IPS-20b (cell line): Measurements from ENCODE around the gene TBX21.

Experiments
- H3K27ac ChIP-seq: one replicate; pipeline ENCODE4 v1.5.1; 2013; ENCODE audit warnings: low read length
- H3K27me3 ChIP-seq: 2 replicates; pipeline ENCODE4 v1.6.1; 2013; ENCODE audit warnings: mild to moderate bottlenecking, low read length, inconsistent platforms; ENCODE audit not compliant: insufficient read depth
- H3K36me3 ChIP-seq: 2 replicates; pipeline ENCODE4 v1.6.1; 2013; ENCODE audit warnings: low read depth, mild to moderate bottlenecking, inconsistent platforms, low read length, moderate library complexity; ENCODE audit not compliant: insufficient read depth
- H3K4me1 ChIP-seq: 2 replicates; pipeline ENCODE4 v1.6.1; 2013; ENCODE audit warnings: mild to moderate bottlenecking, control low read depth, inconsistent platforms, low read length, moderate library complexity; ENCODE audit not compliant: insufficient read depth
- H3K4me3 ChIP-seq: 2 replicates; pipeline ENCODE4 v1.5.1; 2013; ENCODE audit warnings: mild to moderate bottlenecking, low read length, inconsistent platforms
- H3K9ac ChIP-seq: 2 replicates; pipeline ENCODE4 v1.6.1; 2013; ENCODE audit warnings: low read depth, mild to moderate bottlenecking, inconsistent platforms, low read length, moderate library complexity
- H3K9me3 ChIP-seq: 2 replicates; pipeline ENCODE4 v1.6.1; 2013; ENCODE audit warnings: mild to moderate bottlenecking, low read depth, low read length, inconsistent platforms; ENCODE audit not compliant: insufficient read depth

The TBX21 gene

DNA sequence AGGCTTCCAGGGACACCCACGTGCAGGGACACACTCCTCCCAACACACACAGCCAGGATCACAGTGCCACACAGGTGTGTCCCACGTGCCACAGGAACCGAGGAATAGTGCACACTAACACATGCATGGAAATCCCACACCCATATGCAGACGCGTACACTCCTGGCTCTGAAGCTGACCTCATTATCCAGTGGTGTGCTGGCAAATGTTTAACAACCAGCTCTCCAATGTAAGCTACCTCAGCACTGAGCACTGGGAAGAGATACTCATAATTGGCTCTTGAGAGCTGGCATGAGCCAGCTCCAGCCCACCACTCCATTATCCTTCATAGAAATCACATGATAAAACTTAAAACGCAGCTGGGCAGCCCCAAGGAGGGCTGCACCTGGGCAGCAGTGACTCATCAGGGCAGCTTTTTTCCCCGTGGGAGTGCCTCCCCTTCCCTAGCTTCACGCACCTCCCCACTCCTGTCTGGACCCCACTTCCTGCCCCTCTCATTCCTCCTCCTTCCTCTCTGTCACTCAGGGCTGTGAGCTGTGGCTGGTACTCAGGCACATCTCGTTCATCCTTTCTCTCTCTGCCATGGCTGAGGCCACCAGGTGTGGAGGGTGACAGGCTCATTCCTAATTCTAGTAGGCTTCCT, 14.9 kb upstream of the TBX21 start:
- H3K4me1 ChIP-seq, result peaks cover 2% of the 10 kb centered on the region; the same call in 1 of the 2 replicates
- H3K4me3 ChIP-seq, result no peak overlapping the region
- H3K9me3 ChIP-seq, result no peaks in the 10 kb centered on the region
- H3K9ac ChIP-seq, result no peak overlapping the region
- H3K36me3 ChIP-seq, result no peaks in the 10 kb centered on the region
- no peak overlapping the region for H3K27ac ChIP-seq
- H3K27me3 ChIP-seq, result peaks cover 81% of the 10 kb centered on the region

- Histone ChIP-seq H3K27me3 (peaks cover 75% of the 10 kb centered on the region), H3K9ac (no peak overlapping the region), H3K4me3 (no peak overlapping the region)
These were observed 14.2 kb upstream of the TBX21 start for GRCh38 chr17:47718634-47719405.

GRCh38 chr17:47719411-47720152, 13.5 kb upstream of the TBX21 start:
- Histone ChIP-seq H3K27me3 (peaks cover 70% of the 10 kb centered on the region), H3K27ac (no peak overlapping the region), H3K4me1 (peaks cover 2% of the 10 kb centered on the region; the same call in 1 of the 2 replicates)

More at GRCh38 chr17:47718634-47719405, 14.2 kb upstream of the TBX21 start:
- Histone ChIP-seq H3K4me1 (peaks cover 2% of the 10 kb centered on the region; the same call in 1 of the 2 replicates), H3K27ac (no peak overlapping the region), H3K36me3 (no peaks in the 10 kb centered on the region), H3K9me3 (no peaks in the 10 kb centered on the region)

DNA sequence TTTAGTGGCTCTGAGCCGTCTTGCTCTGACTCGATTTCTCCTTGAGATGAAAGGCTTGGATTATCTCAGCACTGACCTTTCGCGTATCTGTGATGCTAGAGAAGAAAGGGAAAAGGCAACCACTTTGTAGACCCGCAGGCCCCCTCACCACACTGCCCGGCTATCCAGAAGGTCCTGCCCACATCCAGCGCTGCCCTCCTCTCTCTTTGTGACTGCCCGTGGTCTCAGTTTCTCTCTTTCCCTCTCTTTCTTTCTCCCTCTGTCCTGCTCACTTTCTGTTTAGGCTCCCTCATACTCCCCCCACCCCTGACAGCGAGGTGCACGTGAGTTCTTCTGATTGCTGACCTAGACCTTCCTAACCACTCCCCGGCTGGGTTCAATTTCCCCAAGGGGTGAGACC, 12.8 kb upstream of the TBX21 start:
- peaks cover 2% of the 10 kb centered on the region; the same call in 1 of the 2 replicates for H3K4me1 ChIP-seq
- no peak overlapping the region for H3K4me3 ChIP-seq
- H3K9ac ChIP-seq, result no peak overlapping the region
- H3K9me3 ChIP-seq, result no peaks in the 10 kb centered on the region
- H3K36me3 ChIP-seq, result no peaks in the 10 kb centered on the region
- no peak overlapping the region for H3K27ac ChIP-seq
- peaks cover 70% of the 10 kb centered on the region for H3K27me3 ChIP-seq

More at GRCh38 chr17:47719411-47720152, 13.5 kb upstream of the TBX21 start:
- Histone ChIP-seq H3K4me3 (no peak overlapping the region), H3K36me3 (no peaks in the 10 kb centered on the region), H3K9ac (no peak overlapping the region), H3K9me3 (no peaks in the 10 kb centered on the region)

GRCh38 chr17:47720754-47721533, 12.1 kb upstream of the TBX21 start:
- no peak overlapping the region for H3K9ac ChIP-seq
- peaks cover 2% of the 10 kb centered on the region; the same call in 1 of the 2 replicates for H3K4me1 ChIP-seq
- H3K9me3 ChIP-seq, result no peaks in the 10 kb centered on the region
- H3K4me3 ChIP-seq, result peak overlapping the region; percentile 38; the same call in 1 of the 2 replicates
- no peak overlapping the region for H3K27ac ChIP-seq
- no peaks in the 10 kb centered on the region for H3K36me3 ChIP-seq
- peaks cover 65% of the 10 kb centered on the region for H3K27me3 ChIP-seq

- peaks cover 65% of the 10 kb centered on the region for H3K27me3 ChIP-seq
- no peaks in the 10 kb centered on the region for H3K36me3 ChIP-seq
- no peak overlapping the region for H3K4me3 ChIP-seq
- no peak overlapping the region for H3K27ac ChIP-seq
- H3K9me3 ChIP-seq, result no peaks in the 10 kb centered on the region
- peaks cover 2% of the 10 kb centered on the region; the same call in 1 of the 2 replicates for H3K4me1 ChIP-seq
- H3K9ac ChIP-seq, result no peak overlapping the region
These were observed 11.3 kb upstream of the TBX21 start for GRCh38 chr17:47721725-47722124.

DNA sequence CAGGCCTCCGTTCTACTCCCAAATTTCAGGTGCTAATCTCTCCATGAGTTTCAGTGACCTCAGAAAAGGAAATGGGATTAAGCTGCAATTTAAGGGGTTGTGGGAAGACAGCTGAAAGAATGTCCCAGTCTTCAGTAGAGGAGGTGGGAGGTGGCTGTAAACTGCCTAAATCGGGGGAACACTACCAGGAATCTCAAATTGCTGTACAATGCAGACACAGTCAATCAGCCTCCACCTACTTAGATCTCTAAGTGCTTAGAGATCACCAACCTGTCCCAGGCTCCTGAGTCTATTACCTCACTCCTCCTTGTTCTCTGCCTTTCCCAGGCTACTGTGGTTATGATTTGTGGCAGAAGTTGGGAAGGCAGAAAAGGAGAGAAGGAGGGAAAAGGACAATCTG, 8.3 kb upstream of the TBX21 start:
- Histone ChIP-seq H3K4me3 (no peak overlapping the region), H3K36me3 (no peaks in the 10 kb centered on the region), H3K9ac (no peak overlapping the region), H3K27me3 (peaks cover 44% of the 10 kb centered on the region), H3K27ac (no peak overlapping the region), H3K4me1 (no peaks in the 10 kb centered on the region; the same call in 1 of the 2 replicates), H3K9me3 (no peaks in the 10 kb centered on the region)

- Histone ChIP-seq H3K27ac (no peak overlapping the region), H3K36me3 (no peaks in the 10 kb centered on the region), H3K4me1 (no peaks in the 10 kb centered on the region; the same call in 1 of the 2 replicates), H3K4me3 (no peak overlapping the region), H3K9me3 (no peaks in the 10 kb centered on the region), H3K27me3 (peaks cover 42% of the 10 kb centered on the region), H3K9ac (no peak overlapping the region)
These were observed 7.5 kb upstream of the TBX21 start for GRCh38 chr17:47725446-47726111.

DNA sequence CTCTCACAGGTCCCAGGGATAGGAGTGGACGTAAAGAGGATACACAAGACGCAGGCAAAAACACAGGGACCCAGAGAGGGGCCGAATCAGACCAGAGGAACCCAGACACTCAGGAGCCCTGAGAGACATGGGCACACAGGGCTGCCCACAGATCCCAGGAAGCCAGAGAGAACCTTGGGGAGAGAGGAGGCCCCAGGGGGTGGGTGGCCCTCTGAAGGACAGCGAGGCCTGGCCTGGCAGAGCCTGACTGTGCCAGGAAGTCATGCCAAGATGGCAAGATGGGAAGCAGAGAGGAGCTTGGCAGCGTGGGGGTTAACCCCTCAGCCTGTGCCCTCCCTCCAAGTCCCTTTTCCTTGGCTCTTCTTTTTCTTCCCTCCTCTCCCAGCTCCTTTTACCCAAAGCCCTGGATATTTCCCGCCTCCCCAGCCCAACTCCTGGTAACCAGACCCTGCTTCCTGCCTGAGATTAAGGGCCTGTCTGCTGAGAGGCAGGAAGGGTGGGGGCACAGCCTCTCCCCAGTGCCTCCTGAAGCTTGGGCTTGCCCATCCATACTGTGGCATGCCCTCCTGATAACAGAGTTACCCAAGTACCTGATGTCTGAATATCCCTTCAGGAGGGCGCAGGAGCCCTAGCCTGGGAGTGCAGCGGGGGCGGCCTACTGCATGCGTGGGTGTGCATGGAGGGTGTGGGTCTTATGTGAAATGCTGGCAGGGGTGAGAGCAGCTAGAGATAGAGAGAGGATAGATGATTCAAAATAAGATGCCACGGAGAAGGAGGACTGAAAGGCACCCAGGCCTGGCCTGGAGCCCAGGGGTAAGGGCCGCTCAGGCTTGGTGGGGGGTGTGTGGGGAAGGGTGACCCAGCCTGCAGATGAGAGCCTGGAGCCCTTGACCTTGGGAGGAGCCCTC, 6.0 kb upstream of the TBX21 start:
- H3K9me3 ChIP-seq, result no peaks in the 10 kb centered on the region
- no peaks in the 10 kb centered on the region for H3K4me1 ChIP-seq
- no peak overlapping the region for H3K4me3 ChIP-seq
- no peak overlapping the region for H3K27ac ChIP-seq
- no peaks in the 10 kb centered on the region for H3K36me3 ChIP-seq
- H3K27me3 ChIP-seq, result peaks cover 42% of the 10 kb centered on the region
- no peak overlapping the region for H3K9ac ChIP-seq

- H3K27me3 ChIP-seq, result peaks cover 42% of the 10 kb centered on the region
- H3K4me1 ChIP-seq, result peaks cover 2% of the 10 kb centered on the region; the same call in 1 of the 2 replicates
- no peak overlapping the region for H3K9ac ChIP-seq
- H3K27ac ChIP-seq, result no peak overlapping the region
- no peaks in the 10 kb centered on the region for H3K36me3 ChIP-seq
- H3K4me3 ChIP-seq, result no peak overlapping the region
- no peaks in the 10 kb centered on the region for H3K9me3 ChIP-seq
These were observed 5.4 kb upstream of the TBX21 start for GRCh38 chr17:47727704-47728036.
